OCI-LY1 (cell line): ENCODE measurements around the gene IGFBPL1.

Experiments used
- H2AFZ ChIP-seq: fragments of 200-600 bp; sonication (generic), shearing (Covaris generic); 2 replicates; pipeline ENCODE4 v1.6.0; 2014; ENCODE audit warnings: antibody characterized with exemption, mild to moderate bottlenecking, low read length
- H3F3A ChIP-seq: fragments of 200-600 bp; sonication (generic), shearing (Covaris generic); 2 replicates; pipeline ENCODE4 v1.6.0; 2014; ENCODE audit warnings: mild to moderate bottlenecking, antibody characterized with exemption, low read length, moderate library complexity; ENCODE audit not compliant: insufficient read depth
- H3K27ac ChIP-seq: fragments of 200-600 bp; sonication (generic); 2 replicates; pipeline ENCODE4 v1.5.1; 2014; ENCODE audit warnings: low read length, mixed run types, mild to moderate bottlenecking, low read depth; ENCODE audit not compliant: poor library complexity, severe bottlenecking
- H3K27me3 ChIP-seq: fragments of 200-600 bp; sonication (generic); 2 replicates; pipeline ENCODE4 v1.6.0; 2014; ENCODE audit warnings: antibody characterized with exemption, mild to moderate bottlenecking, low read length, moderate library complexity; ENCODE audit not compliant: insufficient read depth
- H3K36me3 ChIP-seq: fragments of 200-600 bp; sonication (generic); 2 replicates; pipeline ENCODE4 v1.6.1; 2014; ENCODE audit warnings: mild to moderate bottlenecking, antibody characterized with exemption, low read length, moderate library complexity, mixed read lengths; ENCODE audit not compliant: insufficient read depth
- H3K4me1 ChIP-seq: fragments of 200-600 bp; sonication (generic); 2 replicates; pipeline ENCODE4 v1.5.1; 2014; ENCODE audit warnings: mild to moderate bottlenecking, low read length, moderate library complexity; ENCODE audit not compliant: insufficient read depth, severe bottlenecking
- H3K4me2 ChIP-seq: fragments of 200-600 bp; sonication (generic), shearing (Covaris generic); 2 replicates; pipeline ENCODE4 v1.6.1; 2014; ENCODE audit warnings: low read length
- H3K4me3 ChIP-seq: fragments of 200-600 bp; sonication (generic); 2 replicates; pipeline ENCODE4 v1.5.1; 2014; ENCODE audit warnings: low read length, low read depth, mild to moderate bottlenecking, mixed read lengths; ENCODE audit not compliant: poor library complexity, severe bottlenecking
- H3K79me2 ChIP-seq: fragments of 200-600 bp; shearing (Covaris generic); 2 replicates; pipeline ENCODE4 v1.6.1; 2016; ENCODE audit warnings: mixed run types, low read length, mixed read lengths; ENCODE audit not compliant: insufficient read depth
- H3K9ac ChIP-seq: fragments of 200-600 bp; sonication (generic), shearing (Covaris generic); 2 replicates; pipeline ENCODE4 v1.6.1; 2014; ENCODE audit warnings: mild to moderate bottlenecking, low read length, mixed read lengths
- H3K9me2 ChIP-seq: fragments of 200-600 bp; sonication (generic), shearing (Covaris generic); 2 replicates; pipeline ENCODE4 v1.6.1; 2014; ENCODE audit warnings: low read depth, mild to moderate bottlenecking, low read length, mixed read lengths
- H3K9me3 ChIP-seq: fragments of 200-600 bp; shearing (Covaris generic); 2 replicates; pipeline ENCODE4 v1.6.1; 2014; ENCODE audit warnings: low read length, mixed read lengths
- H4K20me1 ChIP-seq: fragments of 200-600 bp; sonication (generic), shearing (Covaris generic); 2 replicates; pipeline ENCODE4 v1.6.0; 2016; ENCODE audit warnings: mild to moderate bottlenecking, low read length; ENCODE audit not compliant: insufficient read depth
- CTCF ChIP-seq: fragments of 200-600 bp; sonication (generic), shearing (Covaris generic); IDR thresholded peaks from 2 replicates; pipeline ENCODE4 v1.5.1; 2017; ENCODE audit warnings: mild to moderate bottlenecking, antibody characterized with exemption, low read length, moderate library complexity, mixed read lengths
- EZH2 ChIP-seq: fragments of 200-600 bp; sonication (generic), shearing (Covaris generic); IDR thresholded peaks from 2 replicates; pipeline ENCODE4 v1.8.0; 2017; ENCODE audit warnings: borderline replicate concordance, mixed run types, mild to moderate bottlenecking, antibody characterized with exemption, low read length, moderate library complexity, mixed read lengths

The IGFBPL1 gene

DNA sequence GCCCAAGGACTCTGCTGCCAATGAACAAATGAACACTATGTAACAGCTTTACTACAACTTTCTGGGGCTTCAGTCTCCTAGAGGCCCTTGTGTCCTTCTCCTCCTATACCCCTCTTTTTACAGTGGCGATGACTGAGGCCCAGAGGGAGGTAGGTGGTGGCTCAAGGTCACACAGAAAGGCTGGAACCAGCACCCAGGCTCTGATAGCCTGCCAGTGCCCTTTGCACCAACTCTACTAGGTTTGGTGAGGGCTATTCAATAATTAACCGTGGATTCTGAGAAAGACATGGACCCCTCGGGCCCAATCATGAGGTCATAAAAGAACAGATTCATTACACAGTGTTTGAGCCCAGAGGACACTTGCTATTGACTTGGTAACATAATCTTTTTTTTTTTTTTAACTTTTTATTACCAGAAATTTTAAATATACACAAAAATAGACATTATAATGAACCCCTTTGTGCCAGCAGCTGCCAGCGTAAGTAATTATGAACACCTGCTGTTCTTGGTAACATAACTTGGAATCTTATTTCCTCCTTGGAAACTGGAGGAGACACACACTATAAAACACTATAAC is 37.8 kb downstream of the IGFBPL1 start:
- no peaks in the 10 kb centered on the region for H4K20me1 ChIP-seq
- H3K4me1 ChIP-seq, result no peaks in the 10 kb centered on the region
- H3K27ac ChIP-seq, result no peak overlapping the region
- peaks cover 10% of the 10 kb centered on the region for H3K9me3 ChIP-seq
- H3K9me2 ChIP-seq, result no peaks in the 10 kb centered on the region
- no peaks in the 10 kb centered on the region; the same call in 1 of the 2 replicates for H3K36me3 ChIP-seq
- H3K4me3 ChIP-seq, result no peak overlapping the region
- no peaks in the 10 kb centered on the region for H3K79me2 ChIP-seq
- no peak overlapping the region for H3K4me2 ChIP-seq
- H3F3A ChIP-seq, result no peaks in the 10 kb centered on the region
- peaks cover 23% of the 10 kb centered on the region; the same call in 1 of the 2 replicates for H3K27me3 ChIP-seq
- TF ChIP-seq CTCF, result no peak
- TF ChIP-seq EZH2, result no peak
- no peak overlapping the region for H2AFZ ChIP-seq
- H3K9ac ChIP-seq, result no peak overlapping the region

GRCh38 chr9:38385896-38386295 is 38.4 kb downstream of the IGFBPL1 start:
- no peaks in the 10 kb centered on the region; the same call in 1 of the 2 replicates for H3K36me3 ChIP-seq
- no peak overlapping the region for H3K4me2 ChIP-seq
- no peaks in the 10 kb centered on the region for H3K9me2 ChIP-seq
- no peak overlapping the region for H3K27ac ChIP-seq
- no peak overlapping the region for H3K4me3 ChIP-seq
- no peak overlapping the region for H3K9ac ChIP-seq
- H2AFZ ChIP-seq, result no peak overlapping the region
- peaks cover 18% of the 10 kb centered on the region; the same call in 1 of the 2 replicates for H3K27me3 ChIP-seq
- H3K4me1 ChIP-seq, result no peaks in the 10 kb centered on the region
- H3K9me3 ChIP-seq, result peaks cover 10% of the 10 kb centered on the region
- no peaks in the 10 kb centered on the region for H4K20me1 ChIP-seq
- H3K79me2 ChIP-seq, result no peaks in the 10 kb centered on the region
- no peak for TF ChIP-seq CTCF
- TF ChIP-seq EZH2, result no peak
- no peaks in the 10 kb centered on the region for H3F3A ChIP-seq

GRCh38 chr9:38384990-38385848 is 39.0 kb downstream of the IGFBPL1 start:
- no peaks in the 10 kb centered on the region for H3K9me2 ChIP-seq
- peaks cover 10% of the 10 kb centered on the region for H3K9me3 ChIP-seq
- H4K20me1 ChIP-seq, result no peaks in the 10 kb centered on the region
- H3K36me3 ChIP-seq, result no peaks in the 10 kb centered on the region; the same call in 1 of the 2 replicates
- H3K4me3 ChIP-seq, result no peak overlapping the region
- H2AFZ ChIP-seq, result no peak overlapping the region
- H3K4me1 ChIP-seq, result no peaks in the 10 kb centered on the region
- H3K4me2 ChIP-seq, result no peak overlapping the region
- no peaks in the 10 kb centered on the region for H3K79me2 ChIP-seq
- no peak for TF ChIP-seq CTCF
- no peak for TF ChIP-seq EZH2
- H3K27me3 ChIP-seq, result peaks cover 16% of the 10 kb centered on the region; the same call in 1 of the 2 replicates
- no peak overlapping the region for H3K27ac ChIP-seq
- no peak overlapping the region for H3K9ac ChIP-seq
- no peaks in the 10 kb centered on the region for H3F3A ChIP-seq
